HG03175 (cell line): ENCODE measurements around the gene CHN1.

ENCODE experiments used
- ATAC-seq: cut with Tn5 transposase; IDR thresholded peaks from one replicate; pipeline ENCODE4 v1.9.1; 2021; ENCODE audit warnings: mild to moderate bottlenecking, moderate library complexity; ENCODE audit not compliant: unreplicated experiment

Gene CHN1

GRCh38 chr2:174833737-174834136 lies 171.4 kb downstream of the CHN1 start:
- ATAC-seq: no peak

- no peak for ATAC-seq
Observed at GRCh38 chr2:174830561-174830960, 174.6 kb downstream of the CHN1 start.

GRCh38 chr2:174829550-174829949 lies 175.6 kb downstream of the CHN1 start:
- no peak for ATAC-seq

GRCh38 chr2:174827371-174828369 lies 177.5 kb downstream of the CHN1 start:
- no peak for ATAC-seq

GRCh38 chr2:174826051-174826450 lies 179.1 kb downstream of the CHN1 start:
- ATAC-seq: no peak

- ATAC-seq: no peak
Observed at GRCh38 chr2:174824068-174824467, 181.1 kb downstream of the CHN1 start.

GRCh38 chr2:174821628-174822027 lies 183.6 kb downstream of the CHN1 start:
- no peak for ATAC-seq

- ATAC-seq: no peak
Observed at GRCh38 chr2:174820361-174820760, 184.8 kb downstream of the CHN1 start.

GRCh38 chr2:174815526-174815925 lies 189.7 kb downstream of the CHN1 start:
- ATAC-seq: no peak

GRCh38 chr2:174812037-174812436 lies 193.1 kb downstream of the CHN1 start:
- no peak for ATAC-seq

GRCh38 chr2:174807931-174808330 lies 197.2 kb downstream of the CHN1 start:
- ATAC-seq: no peak

- ATAC-seq: no peak
Observed at GRCh38 chr2:174805803-174806202, 199.4 kb downstream of the CHN1 start.

- no peak for ATAC-seq
Observed at GRCh38 chr2:174802459-174802858, 202.7 kb downstream of the CHN1 start.

GRCh38 chr2:174800436-174801205 lies 204.6 kb downstream of the CHN1 start:
- ATAC-seq: no peak

GRCh38 chr2:174798801-174799200 lies 206.4 kb downstream of the CHN1 start:
- ATAC-seq: no peak

GRCh38 chr2:174797781-174798276 lies 207.4 kb downstream of the CHN1 start:
- ATAC-seq: no peak

GRCh38 chr2:174796319-174796771 lies 208.8 kb downstream of the CHN1 start:
- ATAC-seq: no peak

- ATAC-seq: no peak
Observed at GRCh38 chr2:174794851-174795374, 210.3 kb downstream of the CHN1 start.

GRCh38 chr2:174792309-174793025 lies 212.7 kb downstream of the CHN1 start:
- ATAC-seq: no peak

GRCh38 chr2:174791746-174792280 lies 213.4 kb downstream of the CHN1 start:
- ATAC-seq: no peak
